Neutrophil (primary cell): Measurements from ENCODE around the gene GSTT2B.
"Not testable (repeated sequence)": the region's sequence is repeated elsewhere in the genome, so short reads cannot be mapped to it uniquely, and the experiment has no call there.

Source experiments
- H3K27ac ChIP-seq: fragments of 200-600 bp; sonication (generic); 2 replicates; pipeline ENCODE4 v1.5.1; 2016; ENCODE audit warnings: mild to moderate bottlenecking, moderate library complexity
- H3K27me3 ChIP-seq: fragments of 200-600 bp; sonication (generic); 2 replicates; pipeline ENCODE4 v1.6.0; 2016; ENCODE audit warnings: mild to moderate bottlenecking
- H3K36me3 ChIP-seq: fragments of 200-600 bp; sonication (generic); 2 replicates; pipeline ENCODE4 v1.5.1; 2017
- H3K4me1 ChIP-seq, 2 experiments: fragments of 200-600 bp in 1 of 2; sonication (generic) in 1 of 2; 1 replicate in 1 of 2; 2 replicates in 1 of 2; pipeline versions ENCODE4 v1.5.1 to v1.6.1; 2013 to 2016; ENCODE audit warnings: low read depth in 1 of 2, low read length in 1 of 2, mild to moderate bottlenecking in 1 of 2, moderate library complexity in 1 of 2; ENCODE audit not compliant: control insufficient read depth in 1 of 2, insufficient read depth in 1 of 2
- H3K4me3 ChIP-seq, 2 experiments: fragments of 200-600 bp in 1 of 2; sonication (generic) in 1 of 2; 1 replicate in 1 of 2; 2 replicates in 1 of 2; pipeline ENCODE4 v1.5.1; 2013 to 2016; ENCODE audit warnings: low read depth in 1 of 2, low read length in 1 of 2, mild to moderate bottlenecking in 1 of 2, moderate library complexity in 1 of 2
- H3K9me3 ChIP-seq: fragments of 200-600 bp; sonication (generic); 2 replicates; pipeline ENCODE4 v1.5.1; 2016
- CTCF ChIP-seq: fragments of 200-600 bp; sonication (generic); IDR thresholded peaks from 2 replicates; pipeline ENCODE4 v1.5.1; 2016; ENCODE audit warnings: antibody characterized with exemption

The GSTT2B gene

GRCh38 chr22:23912293-23912903, 48.6 kb downstream of the GSTT2B start:
- H3K27me3 ChIP-seq: no peaks in the 10 kb centered on the region
- no peaks in the 10 kb centered on the region for H3K9me3 ChIP-seq
- no peak overlapping the region for H3K27ac ChIP-seq
- TF ChIP-seq CTCF: no peak
- no peak overlapping the region for H3K4me3 ChIP-seq
- no peaks in the 10 kb centered on the region for H3K36me3 ChIP-seq
- peaks cover 14 to 17% of the 10 kb centered on the region in 2 experiments for H3K4me1 ChIP-seq

- Histone ChIP-seq H3K9me3 (no peaks in the 10 kb centered on the region), H3K27ac (no peak overlapping the region), H3K27me3 (no peaks in the 10 kb centered on the region), H3K36me3 (no peaks in the 10 kb centered on the region), H3K4me3 (no peak overlapping the region), H3K4me1 (peaks cover 14 to 17% of the 10 kb centered on the region in 2 experiments)
- TF ChIP-seq CTCF: no peak
These were observed 49.5 kb downstream of the GSTT2B start for GRCh38 chr22:23911318-23911980.

- Histone ChIP-seq H3K4me1 (peaks cover 14 to 17% of the 10 kb centered on the region in 2 experiments), H3K27me3 (no peaks in the 10 kb centered on the region), H3K36me3 (no peaks in the 10 kb centered on the region), H3K27ac (no peak overlapping the region), H3K4me3 (no peak overlapping the region), H3K9me3 (no peaks in the 10 kb centered on the region)
- no peak for TF ChIP-seq CTCF
These were observed 50.4 kb downstream of the GSTT2B start for GRCh38 chr22:23910496-23911190.

GRCh38 chr22:23909296-23909898, 51.6 kb downstream of the GSTT2B start:
- Histone ChIP-seq H3K4me3 (no peak overlapping the region), H3K27ac (no peak overlapping the region), H3K4me1 (peaks cover 13 to 16% of the 10 kb centered on the region in 2 experiments), H3K27me3 (no peaks in the 10 kb centered on the region), H3K36me3 (no peaks in the 10 kb centered on the region), H3K9me3 (no peaks in the 10 kb centered on the region)
- TF ChIP-seq CTCF: no peak

GRCh38 chr22:23908587-23909205, 52.3 kb downstream of the GSTT2B start:
- H3K27ac ChIP-seq: no peak overlapping the region
- no peak for TF ChIP-seq CTCF
- H3K9me3 ChIP-seq: no peaks in the 10 kb centered on the region
- H3K4me1 ChIP-seq: peaks cover 8 to 11% of the 10 kb centered on the region in 2 experiments
- H3K4me3 ChIP-seq: no peak overlapping the region
- no peaks in the 10 kb centered on the region for H3K27me3 ChIP-seq
- H3K36me3 ChIP-seq: no peaks in the 10 kb centered on the region

GRCh38 chr22:23907423-23907822, 53.6 kb downstream of the GSTT2B start:
- not testable (repeated sequence) for H3K27ac ChIP-seq, H3K9me3 ChIP-seq, H3K4me3 ChIP-seq, H3K27me3 ChIP-seq, H3K4me1 ChIP-seq, H3K36me3 ChIP-seq
